ENCODE data around the gene MAP3K6.

Gene MAP3K6

GRCh38 chr1:27355683-27356082 is 11.1 kb downstream of the MAP3K6 start:
- no peak for DNase-seq (ENCODE audit: low read depth)

DNA sequence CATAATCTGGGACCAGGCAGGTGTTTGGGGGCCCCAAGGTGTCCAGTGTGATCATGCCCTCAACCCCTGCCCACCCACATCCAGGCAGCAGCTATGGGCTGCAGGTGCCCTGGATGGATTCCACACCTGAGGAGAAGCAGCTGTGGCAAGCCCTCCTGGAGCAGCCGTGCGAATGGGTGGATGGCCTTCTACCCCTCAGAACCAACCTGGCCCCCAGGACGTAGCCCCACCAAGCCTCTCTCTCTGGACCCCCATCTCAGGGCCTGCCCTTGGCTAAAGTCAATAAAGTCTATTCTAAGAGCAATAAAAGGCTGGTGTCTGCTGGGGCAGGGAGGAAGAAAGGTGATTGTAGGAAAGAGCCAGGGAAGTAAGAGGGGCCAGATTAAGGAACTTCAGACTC is 13.1 kb downstream of the MAP3K6 start:
- DNase-seq (ENCODE audit: low read depth): no peak

- DNase-seq (ENCODE audit: low read depth): no peak
Observed at GRCh38 chr1:27353166-27353565, 13.6 kb downstream of the MAP3K6 start.

- DNase-seq (ENCODE audit: low read depth): no peak
Observed at GRCh38 chr1:27351541-27352107, 15.1 kb downstream of the MAP3K6 start.

- no peak for DNase-seq (ENCODE audit: low read depth)
Observed at GRCh38 chr1:27350663-27351540, 15.9 kb downstream of the MAP3K6 start.

GRCh38 chr1:27349784-27350662 is 16.7 kb downstream of the MAP3K6 start:
- no peak for DNase-seq (ENCODE audit: low read depth)

GRCh38 chr1:27348861-27349783 is 17.6 kb downstream of the MAP3K6 start:
- DNase-seq (ENCODE audit: low read depth): no peak

GRCh38 chr1:27346991-27347624 is 19.7 kb downstream of the MAP3K6 start:
- DNase-seq (ENCODE audit: low read depth): no peak

DNA sequence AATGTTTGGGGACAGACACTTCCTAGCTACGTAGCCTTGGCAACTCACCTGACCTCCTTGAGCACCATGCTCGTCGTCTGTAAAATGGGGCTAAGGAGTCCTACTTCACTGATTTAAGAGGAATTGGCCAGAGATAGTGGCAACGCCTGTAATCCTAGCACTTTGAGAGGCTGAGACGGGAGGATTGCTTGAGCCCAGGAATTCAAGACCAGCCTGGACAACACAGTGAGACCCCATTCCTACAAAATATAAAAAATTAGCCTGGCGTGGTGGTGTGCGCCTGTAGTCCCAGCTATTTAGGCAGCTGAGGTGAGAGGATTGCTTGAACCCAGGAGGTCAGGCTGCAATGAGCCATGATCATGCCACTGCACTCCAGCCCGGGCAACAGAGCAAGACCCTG is 20.4 kb downstream of the MAP3K6 start:
- DNase-seq (ENCODE audit: low read depth): no peak

GRCh38 chr1:27345272-27345671 is 21.5 kb downstream of the MAP3K6 start:
- no peak for DNase-seq (ENCODE audit: low read depth)

GRCh38 chr1:27343639-27344025 is 23.1 kb downstream of the MAP3K6 start:
- no peak for DNase-seq (ENCODE audit: low read depth)

GRCh38 chr1:27342778-27343638 is 23.8 kb downstream of the MAP3K6 start:
- peak; percentile 66 for DNase-seq (ENCODE audit: low read depth)

- no peak for DNase-seq (ENCODE audit: low read depth)
Observed at GRCh38 chr1:27342391-27342777, 24.4 kb downstream of the MAP3K6 start.

DNA sequence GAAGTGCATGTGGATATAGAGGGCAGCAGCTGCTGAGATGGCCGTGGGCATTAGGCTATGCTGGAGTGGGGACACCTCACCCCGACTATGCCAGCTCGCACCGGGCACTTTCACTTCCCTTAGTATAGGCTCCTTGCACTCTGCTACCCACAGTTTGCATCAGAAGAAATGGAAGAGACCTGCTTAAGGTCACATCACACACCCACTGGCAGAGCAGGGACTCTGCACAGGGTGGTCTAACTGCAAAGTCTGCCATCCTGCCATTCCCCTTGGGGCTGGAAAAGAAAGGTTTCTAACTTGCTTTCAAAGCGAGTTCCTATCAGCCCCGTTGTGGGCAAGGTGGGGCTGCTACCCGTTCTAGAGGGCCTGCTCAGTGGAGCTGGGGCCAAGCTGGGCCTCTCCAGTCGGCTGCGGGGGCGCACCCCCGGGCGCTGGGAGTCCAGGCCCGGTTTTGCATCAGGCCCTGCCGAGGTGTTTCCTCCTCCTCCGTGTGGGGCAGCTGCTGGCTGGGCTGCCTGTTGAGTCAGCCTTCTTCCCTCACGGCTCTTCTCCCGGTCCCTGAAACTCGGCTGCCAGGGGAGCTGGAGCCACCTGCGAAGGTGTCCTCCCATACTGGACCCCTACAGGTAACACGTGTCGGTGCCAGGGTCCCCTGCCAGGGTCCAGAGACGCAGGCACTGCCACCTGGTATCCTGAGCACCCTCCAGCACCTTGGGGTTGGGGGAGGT is 25.1 kb downstream of the MAP3K6 start, which contains the start of gene SYTL1:
SYTL1 (plus strand) TSS at position 498 of the 728 bp plus-strand sequence. CDS start 3,313 bp downstream, outside the sequence.
- peak; percentile 52 for DNase-seq (ENCODE audit: low read depth)

GRCh38 chr1:27339213-27339612 is 27.5 kb downstream of the MAP3K6 start:
- no peak for DNase-seq (ENCODE audit: low read depth)

GRCh38 chr1:27338751-27339150 is 28.0 kb downstream of the MAP3K6 start:
- DNase-seq (ENCODE audit: low read depth): no peak

DNA sequence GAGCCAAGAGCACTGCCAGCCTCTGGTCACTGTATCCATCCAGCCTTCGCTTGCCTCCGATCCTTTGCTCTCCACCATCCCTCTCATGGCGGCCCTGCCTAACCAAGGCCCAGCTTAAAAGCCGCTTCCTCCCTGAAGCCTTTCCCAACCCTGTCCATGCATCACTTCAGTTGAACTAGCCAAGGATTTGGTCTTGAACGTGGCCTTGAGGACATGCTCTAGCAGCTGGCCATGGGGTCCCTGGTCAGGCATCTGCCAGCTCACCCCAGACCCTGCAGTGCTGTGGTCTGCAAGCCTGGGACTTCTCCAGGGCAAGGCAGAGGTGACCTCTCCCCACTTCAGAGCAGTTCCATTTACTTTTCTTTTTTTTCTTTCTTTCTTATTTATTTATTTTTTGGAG is 30.0 kb downstream of the MAP3K6 start:
- DNase-seq (ENCODE audit: low read depth): no peak

DNA sequence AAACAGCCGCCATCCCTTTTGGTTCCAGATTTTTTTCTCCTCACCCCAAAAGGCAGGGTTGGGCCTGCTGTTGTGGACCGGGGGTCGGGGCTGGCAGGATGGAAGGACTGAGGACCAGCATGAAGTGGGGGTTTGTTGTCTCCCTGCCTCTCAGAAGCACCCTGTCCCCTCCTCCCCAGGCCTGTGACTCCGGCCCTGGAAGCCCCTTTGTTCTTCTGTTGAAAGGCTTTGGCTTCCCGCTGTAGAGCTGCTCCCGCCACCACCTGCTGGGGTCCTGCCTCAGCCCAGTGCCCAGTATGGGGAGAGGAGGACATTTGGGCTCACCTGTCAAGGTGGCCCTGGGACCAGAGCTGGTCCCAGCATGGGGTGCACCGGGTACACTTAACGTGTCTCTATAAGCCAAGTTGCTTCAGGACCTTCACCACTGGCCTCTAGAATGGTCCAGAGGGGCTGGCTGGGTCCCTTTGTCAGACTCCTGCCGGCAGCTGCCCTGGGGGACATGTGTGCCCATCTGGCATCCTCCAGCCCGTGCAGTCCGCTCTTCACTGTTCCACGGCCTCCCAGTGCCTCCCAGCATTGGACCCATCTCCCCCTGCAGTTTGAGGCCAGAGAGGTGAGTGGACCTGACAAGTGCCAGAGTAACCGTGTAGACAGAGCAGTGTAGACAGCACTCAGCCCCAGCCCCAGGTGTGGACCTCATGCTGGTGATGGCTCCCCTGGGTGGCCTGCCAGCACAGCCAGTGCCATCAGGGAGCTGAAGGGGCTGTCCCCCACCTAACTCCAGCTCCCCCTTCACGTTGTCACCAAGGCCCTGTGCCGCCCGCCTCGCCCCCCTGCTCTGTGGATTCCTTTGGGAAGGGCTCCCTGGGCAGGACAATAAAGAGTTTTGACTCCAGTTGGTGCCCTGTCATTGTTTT is 31.0 kb downstream of the MAP3K6 start:
- DNase-seq (ENCODE audit: low read depth): no peak

Measured in stimulated activated CD8-positive, alpha-beta memory T cell treated with anti-CD3 and anti-CD28 coated beads, Interleukin-12 subunit alpha, Interleukin-12 subunit beta, amount 100 ng/mL, for 4 hours (primary cell).